Measurements from ENCODE around the gene C9orf153.

DNA sequence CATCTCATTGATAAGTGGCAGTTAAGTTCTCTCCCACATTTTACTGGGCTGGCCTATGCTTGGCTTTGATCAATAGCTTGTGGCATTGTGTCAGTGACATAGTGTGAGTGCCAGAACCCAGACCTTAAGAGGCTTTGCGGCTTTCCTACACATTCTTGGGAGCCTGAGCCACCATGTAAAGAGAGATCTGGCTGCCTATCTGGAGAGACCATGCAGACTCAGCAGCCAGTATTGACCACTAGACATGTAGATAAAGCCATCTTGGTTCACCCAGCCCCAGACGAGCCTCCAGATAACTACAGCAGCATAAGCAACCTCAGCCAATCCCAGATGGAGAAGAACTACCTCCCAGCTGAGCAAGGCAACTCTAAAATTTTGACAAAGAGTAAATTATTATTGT is 28.6 kb downstream of the C9orf153 start:
- TF ChIP-seq CTCF (IDR thresholded peaks at IDR 0.05): no peak
- no peak for TF ChIP-seq ZFX (IDR thresholded peaks at IDR 0.05; ENCODE audit: borderline replicate concordance)

All from 22Rv1 (cell line).